Stimulated activated CD4-positive, alpha-beta T cell treated with anti-CD3 and anti-CD28 coated beads, Interleukin-1b, Interleukin-23, amount 100 ng/mL, for 4 hours (primary cell): ENCODE results near the gene FXYD1.

Experiments
- DNase-seq, 2 donors: peaks; one replicate each; pipeline ENCODE4 v3.0.0-alpha.2; 2020; ENCODE audit warnings: low read depth in 2 of 2

Gene FXYD1

GRCh38 chr19:35107545-35107944, 31.1 kb upstream of the FXYD1 start:
- DNase-seq, result no peak

- no peak for DNase-seq
These were observed 29.9 kb upstream of the FXYD1 start for GRCh38 chr19:35108730-35109129.

GRCh38 chr19:35109395-35110112, 29.1 kb upstream of the FXYD1 start:
- DNase-seq, result no peak

GRCh38 chr19:35110974-35111373, 27.6 kb upstream of the FXYD1 start:
- no peak for DNase-seq

GRCh38 chr19:35112995-35113688, 25.5 kb upstream of the FXYD1 start:
- no peak for DNase-seq

- DNase-seq, result peak; percentile 65 to 67
These were observed 24.1 kb upstream of the FXYD1 start for GRCh38 chr19:35114353-35115176.

GRCh38 chr19:35115177-35115951, 23.3 kb upstream of the FXYD1 start, which contains the start of gene FXYD3:
FXYD3 (plus strand) TSS chr19:35115823; CDS start chr19:35119377, 3,554 bp downstream.
- no peak for DNase-seq

- no peak for DNase-seq
These were observed 22.4 kb upstream of the FXYD1 start for GRCh38 chr19:35116072-35116801.

- no peak for DNase-seq
These were observed 21.5 kb upstream of the FXYD1 start for GRCh38 chr19:35117116-35117515.

GRCh38 chr19:35117799-35118198, 20.8 kb upstream of the FXYD1 start:
- DNase-seq, result no peak

- DNase-seq, result no peak
These were observed 20.2 kb upstream of the FXYD1 start for GRCh38 chr19:35118268-35119020.

- no peak for DNase-seq
These were observed 19.5 kb upstream of the FXYD1 start for GRCh38 chr19:35119091-35119490.

GRCh38 chr19:35119578-35120155, 19.0 kb upstream of the FXYD1 start:
- DNase-seq, result no peak

- DNase-seq, result no peak
These were observed 18.1 kb upstream of the FXYD1 start for GRCh38 chr19:35120492-35120891.

- DNase-seq, result no peak
These were observed 17.7 kb upstream of the FXYD1 start for GRCh38 chr19:35120898-35121297.

GRCh38 chr19:35122687-35123551, 15.7 kb upstream of the FXYD1 start:
- DNase-seq, result no peak

GRCh38 chr19:35123573-35123972, 15.1 kb upstream of the FXYD1 start:
- DNase-seq, result no peak

GRCh38 chr19:35124098-35125060, 14.2 kb upstream of the FXYD1 start:
- DNase-seq, result peak; percentile 79 to 83
